ENCODE data around the gene ARFGEF2. TPM values are rescaled to one million over a fixed set of nuclear protein-coding genes. Genes with fewer than 3 reads are reported as not detected.

Gene ARFGEF2
- total RNA-seq, 2 donors from 2014 or later, result 31.5 to 46.5 TPM

- DNase-seq (ENCODE audit: low spot score), result no peak
- Histone ChIP-seq H3K27me3 (no peaks in the 10 kb centered on the region), H3K4me1 (no peaks in the 10 kb centered on the region), H3K9me3 (peaks cover 0 to 7% of the 10 kb centered on the region in 2 donors), H3K4me3 (no peak overlapping the region), H3K27ac (no peak overlapping the region), H3K36me3 (no peaks in the 10 kb centered on the region)
- TF ChIP-seq CTCF (IDR thresholded peaks at IDR 0.05), result no peak
Measured at GRCh38 chr20:48893374-48893773, 28.1 kb upstream of the ARFGEF2 start.

- no peak for DNase-seq (ENCODE audit: low spot score)
- H3K4me3 ChIP-seq, result no peak overlapping the region
- H3K36me3 ChIP-seq, result no peaks in the 10 kb centered on the region
- no peaks in the 10 kb centered on the region for H3K27me3 ChIP-seq
- peaks cover 0 to 7% of the 10 kb centered on the region in 2 donors for H3K9me3 ChIP-seq
- no peaks in the 10 kb centered on the region for H3K4me1 ChIP-seq
- TF ChIP-seq CTCF (IDR thresholded peaks at IDR 0.05), result no peak
- no peak overlapping the region for H3K27ac ChIP-seq
Measured at GRCh38 chr20:48897305-48898010, 24.1 kb upstream of the ARFGEF2 start.

GRCh38 chr20:48898210-48898609 is 23.3 kb upstream of the ARFGEF2 start:
- H3K4me1 ChIP-seq, result no peaks in the 10 kb centered on the region
- no peak overlapping the region for H3K4me3 ChIP-seq
- no peak for DNase-seq (ENCODE audit: low spot score)
- H3K36me3 ChIP-seq, result no peaks in the 10 kb centered on the region
- no peaks in the 10 kb centered on the region for H3K27me3 ChIP-seq
- no peak for TF ChIP-seq CTCF (IDR thresholded peaks at IDR 0.05)
- H3K27ac ChIP-seq, result no peak overlapping the region
- H3K9me3 ChIP-seq, result peaks cover 0 to 6% of the 10 kb centered on the region in 2 donors

GRCh38 chr20:48898896-48899530 is 22.5 kb upstream of the ARFGEF2 start:
- no peak for DNase-seq (ENCODE audit: low spot score)
- TF ChIP-seq CTCF (IDR thresholded peaks at IDR 0.05), result no peak
- no peaks in the 10 kb centered on the region for H3K36me3 ChIP-seq
- no peaks in the 10 kb centered on the region for H3K4me1 ChIP-seq
- H3K27ac ChIP-seq, result no peak overlapping the region
- no peaks in the 10 kb centered on the region for H3K27me3 ChIP-seq
- H3K9me3 ChIP-seq, result no peaks in the 10 kb centered on the region
- no peak overlapping the region for H3K4me3 ChIP-seq

DNA sequence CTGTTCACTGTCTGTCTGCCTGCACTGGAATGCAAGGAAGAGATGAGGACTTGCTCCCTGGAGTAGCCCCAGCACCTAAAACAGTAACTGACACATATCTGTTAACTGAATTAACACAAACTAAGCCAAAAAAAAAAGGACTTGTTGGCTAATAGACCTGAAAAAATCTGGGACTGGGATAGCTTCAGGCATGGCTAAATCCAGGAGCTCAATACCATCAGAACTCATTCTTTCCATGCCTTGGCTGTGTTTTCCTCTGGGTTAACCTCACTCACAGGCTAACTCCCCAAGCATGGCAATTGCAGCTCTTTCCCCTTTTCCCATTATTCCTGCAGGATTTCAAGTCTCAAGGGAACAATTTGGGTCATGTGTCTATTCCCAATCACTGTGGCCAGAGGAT is 21.6 kb upstream of the ARFGEF2 start:
- no peak for DNase-seq (ENCODE audit: low spot score)
- Histone ChIP-seq H3K36me3 (no peaks in the 10 kb centered on the region), H3K9me3 (no peaks in the 10 kb centered on the region), H3K27me3 (no peaks in the 10 kb centered on the region), H3K4me3 (no peak overlapping the region), H3K4me1 (peaks cover 0 to 5% of the 10 kb centered on the region in 2 donors), H3K27ac (no peak overlapping the region)
- TF ChIP-seq CTCF (IDR thresholded peaks at IDR 0.05), result no peak
